Measurements from ENCODE around the gene HDAC1.
A peak's percentile ranks its signal among the peaks of the same experiment; 100 is the strongest.

Gene HDAC1

DNA sequence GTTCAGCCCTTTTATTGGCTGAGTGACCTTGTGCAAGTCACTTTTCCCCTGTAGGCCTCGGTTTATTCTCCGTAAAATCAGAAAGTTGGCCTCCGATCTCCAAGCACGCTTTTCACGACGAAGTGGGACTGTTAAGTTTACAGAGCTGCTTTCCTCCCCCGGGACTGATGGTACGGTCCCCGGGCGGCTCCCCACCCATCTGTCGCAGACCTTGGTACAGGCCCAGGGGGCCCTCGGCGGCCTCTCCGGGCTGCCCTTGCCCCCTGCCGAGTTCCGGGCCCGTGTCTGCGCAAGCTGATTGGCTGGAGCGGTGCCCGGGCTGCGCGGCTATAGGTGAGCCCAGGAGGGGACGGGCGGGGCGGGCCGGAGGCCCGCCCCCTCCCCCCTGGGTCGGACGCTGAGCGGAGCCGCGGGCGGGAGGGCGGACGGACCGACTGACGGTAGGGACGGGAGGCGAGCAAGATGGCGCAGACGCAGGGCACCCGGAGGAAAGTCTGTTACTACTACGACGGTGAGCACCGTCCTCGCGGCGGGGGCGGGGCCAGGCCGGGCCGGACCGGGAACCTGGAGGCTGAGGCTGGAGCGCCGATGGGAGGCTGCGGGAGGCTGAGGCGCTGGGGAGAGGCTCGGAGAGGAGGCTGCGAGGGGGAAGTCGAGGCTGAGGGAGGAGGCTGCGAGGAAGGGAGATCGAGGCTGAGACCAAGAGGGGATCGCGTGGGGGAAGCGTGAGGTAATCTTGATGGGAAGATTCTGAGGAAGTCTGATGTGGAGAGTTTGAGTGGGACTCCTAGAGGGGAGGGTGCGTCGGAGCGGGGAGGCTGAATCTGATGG, at the start of gene HDAC1:
Gene HDAC1 (plus strand): TSS at position 376 of the 831 bp plus-strand sequence. CDS start 87 bp downstream, at position 463.
- TF ChIP-seq CTCF (conservative IDR thresholded peaks at IDR 0.05; ENCODE audit: low read depth, low read length) = no peak
- peak; percentile 96 for DNase-seq (ENCODE audit: low read depth)

GRCh38 chr1:32242341-32242851, 49.5 kb upstream of the HDAC1 start:
- no peak overlapping the region for H3K4me3 ChIP-seq (ENCODE audit: low read depth, low read length)
- no peak for TF ChIP-seq CTCF (conservative IDR thresholded peaks at IDR 0.05; ENCODE audit: low read depth, low read length)
- DNase-seq (ENCODE audit: low read depth) = peak; percentile 30

More for the DNA sequence above, at the start of gene HDAC1:
- peak within 1 kb of the TSS; percentile 94 for H3K4me3 ChIP-seq (ENCODE audit: low read depth, low read length)

DNA sequence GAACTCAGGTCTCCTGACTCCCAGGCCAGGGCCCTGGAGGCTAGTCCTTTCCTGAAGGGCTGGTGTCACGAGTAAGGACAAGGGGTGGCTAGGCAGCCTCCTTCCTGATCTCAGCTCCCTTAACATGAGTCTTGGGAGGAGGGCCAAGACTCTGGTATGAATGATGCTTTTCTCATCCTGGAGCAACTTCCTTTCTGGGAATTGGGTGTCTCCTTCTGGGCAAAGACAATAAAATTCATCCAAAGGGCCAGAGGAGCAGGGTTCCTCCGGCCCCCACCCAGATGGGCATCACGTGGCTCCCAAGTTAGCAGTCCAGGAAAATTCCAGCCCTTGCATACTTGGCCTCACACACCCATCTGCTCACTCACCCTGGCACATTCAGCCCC, 45.0 kb upstream of the HDAC1 start, which contains the start of gene FAM167B:
Gene FAM167B (plus strand): TSS at position 335 of the 386 bp plus-strand sequence. CDS start 200 bp downstream, outside the sequence.
- DNase-seq (ENCODE audit: low read depth) = peak; percentile 40
- H3K4me3 ChIP-seq (ENCODE audit: low read depth, low read length) = no peak within 1 kb of the TSS
- no peak for TF ChIP-seq CTCF (conservative IDR thresholded peaks at IDR 0.05; ENCODE audit: low read depth, low read length)

DNA sequence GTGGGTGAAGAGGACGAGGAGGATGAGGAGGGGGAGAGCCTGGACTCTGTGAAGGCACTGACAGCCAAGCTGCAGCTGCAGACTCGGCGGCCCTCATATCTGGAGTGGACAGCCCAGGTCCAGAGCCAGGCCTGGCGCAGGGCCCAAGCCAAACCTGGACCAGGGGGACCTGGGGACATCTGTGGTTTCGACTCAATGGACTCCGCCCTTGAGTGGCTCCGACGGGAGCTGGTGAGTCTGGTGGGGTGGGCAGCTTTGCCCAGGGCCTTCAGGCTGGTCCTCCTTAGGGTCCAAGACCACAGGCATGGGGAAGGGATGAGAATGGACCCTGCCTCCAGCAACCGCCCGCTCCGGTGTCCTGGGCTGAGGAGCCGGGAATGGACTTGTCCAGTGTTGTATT, 44.4 kb upstream of the HDAC1 start:
- no peak for TF ChIP-seq CTCF (conservative IDR thresholded peaks at IDR 0.05; ENCODE audit: low read depth, low read length)
- DNase-seq (ENCODE audit: low read depth) = no peak
- H3K4me3 ChIP-seq (ENCODE audit: low read depth, low read length) = no peak overlapping the region

DNA sequence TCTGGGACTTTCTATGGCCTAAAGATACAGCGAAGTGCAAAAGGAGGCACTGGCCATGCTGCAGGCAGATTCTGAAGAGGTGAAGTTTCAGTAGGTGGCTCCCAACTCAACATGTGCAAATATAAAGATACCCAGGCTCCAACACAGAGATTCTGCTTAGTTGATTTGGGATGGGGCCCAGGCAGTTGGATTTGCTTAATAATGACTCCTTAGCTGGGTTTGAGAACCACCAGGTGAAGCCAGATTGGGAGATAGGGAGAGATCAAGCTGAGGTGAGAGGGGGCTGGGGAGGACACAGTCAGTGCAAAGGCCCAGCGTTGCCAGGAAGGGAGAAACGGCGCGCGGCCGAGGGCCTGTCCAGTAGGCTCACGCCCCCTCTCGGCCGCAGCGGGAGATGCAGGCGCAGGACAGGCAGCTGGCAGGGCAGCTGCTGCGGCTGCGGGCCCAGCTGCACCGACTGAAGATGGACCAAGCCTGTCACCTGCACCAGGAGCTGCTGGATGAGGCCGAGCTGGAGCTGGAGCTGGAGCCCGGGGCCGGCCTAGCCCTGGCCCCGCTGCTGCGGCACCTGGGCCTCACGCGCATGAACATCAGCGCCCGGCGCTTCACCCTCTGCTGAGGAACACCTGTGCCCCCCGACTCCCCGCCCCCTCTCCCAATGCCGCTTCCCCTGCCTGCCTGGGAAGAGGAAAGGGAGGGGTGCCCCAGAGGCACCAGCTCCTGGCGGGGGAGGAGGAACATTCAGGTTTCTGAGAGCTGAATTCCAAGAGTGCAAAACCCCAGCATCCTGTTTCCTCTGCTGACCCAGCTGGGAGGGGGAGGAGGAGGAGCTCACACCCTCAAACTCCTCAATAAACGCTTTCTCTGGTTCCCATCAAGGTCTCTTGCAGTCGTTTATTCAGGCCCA, 43.6 kb upstream of the HDAC1 start:
- TF ChIP-seq CTCF (conservative IDR thresholded peaks at IDR 0.05; ENCODE audit: low read depth, low read length) = peak; percentile 74
- peak; percentile 77 for DNase-seq (ENCODE audit: low read depth)

DNA sequence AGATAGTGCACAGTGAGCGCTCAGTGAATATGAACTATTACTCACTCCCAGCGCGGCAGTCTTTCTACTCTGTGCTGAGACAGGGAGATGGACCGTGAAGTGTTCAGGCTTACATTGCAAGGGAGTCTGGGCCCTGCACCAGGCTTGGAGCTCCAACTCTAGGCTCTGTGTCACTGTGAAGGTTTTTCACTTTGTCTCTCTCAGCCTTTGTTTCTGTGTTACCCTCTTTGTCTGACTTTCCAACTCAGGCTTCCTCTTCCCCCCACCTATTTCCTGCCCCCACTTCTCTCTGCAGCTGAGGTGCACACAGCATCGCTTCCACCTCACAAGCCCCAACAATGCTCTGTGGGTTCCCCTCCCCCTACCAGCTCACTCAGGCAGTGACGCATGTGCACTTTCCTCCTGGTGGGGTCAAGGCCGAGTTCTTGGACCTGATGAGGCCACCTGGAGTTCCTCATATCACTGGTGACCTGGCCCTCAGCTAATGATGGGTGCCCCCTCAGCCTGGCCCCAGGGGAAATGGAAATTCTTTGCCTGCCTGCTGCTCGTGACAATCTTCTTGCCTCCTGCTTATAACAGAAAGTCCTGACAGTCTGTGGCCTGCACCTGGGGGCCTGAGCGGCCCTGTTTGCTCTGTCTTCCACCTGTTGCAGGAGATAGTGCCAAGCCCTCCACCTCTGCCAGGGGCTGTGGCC, 41.9 kb upstream of the HDAC1 start:
- no peak overlapping the region for H3K4me3 ChIP-seq (ENCODE audit: low read depth, low read length)
- TF ChIP-seq CTCF (conservative IDR thresholded peaks at IDR 0.05; ENCODE audit: low read depth, low read length) = no peak
- peak; percentile 45 for DNase-seq (ENCODE audit: low read depth)

More for the DNA sequence above, 43.6 kb upstream of the HDAC1 start:
- H3K4me3 ChIP-seq (ENCODE audit: low read depth, low read length) = no peak overlapping the region

All from choroid plexus epithelial cell (primary cell).